Fibroblast of the aortic adventitia (primary cell): Measurements from ENCODE around the gene UGGT2. TPM values are rescaled to one million over a fixed set of nuclear protein-coding genes. Genes with fewer than 3 reads are reported as not detected.

Source experiments
- DNase-seq: peaks from one replicate; pipeline ENCODE4 v3.0.0-alpha.2; 2010; ENCODE audit warnings: low read depth
- H3K4me3 ChIP-seq: 2 replicates; pipeline ENCODE4 v1.5.1; 2011; ENCODE audit warnings: low read depth, mild to moderate bottlenecking, control low read depth, low read length, moderate library complexity
- CTCF ChIP-seq: IDR thresholded peaks from 2 replicates; pipeline ENCODE4 v1.5.1; 2011; ENCODE audit warnings: mild to moderate bottlenecking, low read length, control low read depth, inconsistent platforms; ENCODE audit not compliant: insufficient read depth
- total RNA-seq: library from RNA; depleted of rRNA; stranded (reverse); fragments of >200 nt; gene quantifications from 2 replicates; pipeline ENCODE4 v1.2.3, GENCODE V29; 2012; ENCODE audit warnings: low replicate concordance

The UGGT2 gene
- total RNA-seq, 1 donor = 67.3 TPM

- H3K4me3 ChIP-seq = no peak overlapping the region
- no peak for TF ChIP-seq CTCF
- DNase-seq = no peak
These were observed 24.2 kb downstream of the UGGT2 start for GRCh38 chr13:96029002-96029401.

GRCh38 chr13:96027496-96027895, 25.7 kb downstream of the UGGT2 start:
- H3K4me3 ChIP-seq = no peak overlapping the region
- DNase-seq = no peak
- no peak for TF ChIP-seq CTCF

- no peak for TF ChIP-seq CTCF
- DNase-seq = peak; percentile 15
- H3K4me3 ChIP-seq = no peak overlapping the region
These were observed 27.9 kb downstream of the UGGT2 start for GRCh38 chr13:96025283-96025682.

- DNase-seq = no peak
- TF ChIP-seq CTCF = no peak
- H3K4me3 ChIP-seq = no peak overlapping the region
These were observed 32.3 kb downstream of the UGGT2 start for GRCh38 chr13:96020931-96021330.

GRCh38 chr13:96020155-96020575, 33.0 kb downstream of the UGGT2 start:
- TF ChIP-seq CTCF = peak; percentile 71
- peak; percentile 83 for DNase-seq
- no peak overlapping the region for H3K4me3 ChIP-seq

- H3K4me3 ChIP-seq = no peak overlapping the region
- DNase-seq = no peak
- TF ChIP-seq CTCF = no peak
These were observed 35.1 kb downstream of the UGGT2 start for GRCh38 chr13:96018135-96018534.

- TF ChIP-seq CTCF = no peak
- H3K4me3 ChIP-seq = no peak overlapping the region
- peak; percentile 33 for DNase-seq
These were observed 41.8 kb downstream of the UGGT2 start for GRCh38 chr13:96011291-96011872.
